Measurements from ENCODE around the gene HSPA8.

The HSPA8 gene

DNA sequence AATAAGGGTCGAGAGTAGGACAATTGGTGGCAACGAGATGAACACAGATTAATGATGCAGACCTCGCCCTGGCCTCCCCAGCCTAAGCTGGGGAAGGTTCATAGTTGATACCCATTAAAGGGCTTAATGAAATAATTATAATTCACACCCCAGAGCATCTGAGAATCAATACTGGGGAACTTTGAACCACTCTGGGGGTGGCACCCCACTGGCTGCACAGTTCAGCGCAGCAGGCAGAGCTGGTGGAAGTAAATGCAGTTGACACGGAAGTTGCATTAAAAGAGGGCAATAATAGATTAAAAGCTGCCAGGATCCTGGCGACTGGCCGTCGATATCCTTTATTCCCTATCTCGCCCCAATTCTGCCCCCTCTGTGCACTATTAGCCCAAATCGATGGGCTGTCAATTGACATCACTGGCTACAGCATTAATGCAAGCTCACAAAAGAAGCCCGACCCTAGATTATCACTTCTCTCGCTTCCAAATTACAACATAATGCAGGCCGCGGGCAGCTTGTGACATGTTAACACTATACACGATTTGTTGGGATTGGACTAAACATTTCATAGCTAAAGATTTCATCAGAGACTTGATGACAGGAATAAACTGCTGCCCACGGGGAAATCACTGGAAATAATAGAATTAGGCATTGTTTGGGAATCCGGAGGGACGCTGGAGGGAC is 14.5 kb downstream of the HSPA8 start:
- DNase-seq (ENCODE audit: low read depth), result no peak

DNA sequence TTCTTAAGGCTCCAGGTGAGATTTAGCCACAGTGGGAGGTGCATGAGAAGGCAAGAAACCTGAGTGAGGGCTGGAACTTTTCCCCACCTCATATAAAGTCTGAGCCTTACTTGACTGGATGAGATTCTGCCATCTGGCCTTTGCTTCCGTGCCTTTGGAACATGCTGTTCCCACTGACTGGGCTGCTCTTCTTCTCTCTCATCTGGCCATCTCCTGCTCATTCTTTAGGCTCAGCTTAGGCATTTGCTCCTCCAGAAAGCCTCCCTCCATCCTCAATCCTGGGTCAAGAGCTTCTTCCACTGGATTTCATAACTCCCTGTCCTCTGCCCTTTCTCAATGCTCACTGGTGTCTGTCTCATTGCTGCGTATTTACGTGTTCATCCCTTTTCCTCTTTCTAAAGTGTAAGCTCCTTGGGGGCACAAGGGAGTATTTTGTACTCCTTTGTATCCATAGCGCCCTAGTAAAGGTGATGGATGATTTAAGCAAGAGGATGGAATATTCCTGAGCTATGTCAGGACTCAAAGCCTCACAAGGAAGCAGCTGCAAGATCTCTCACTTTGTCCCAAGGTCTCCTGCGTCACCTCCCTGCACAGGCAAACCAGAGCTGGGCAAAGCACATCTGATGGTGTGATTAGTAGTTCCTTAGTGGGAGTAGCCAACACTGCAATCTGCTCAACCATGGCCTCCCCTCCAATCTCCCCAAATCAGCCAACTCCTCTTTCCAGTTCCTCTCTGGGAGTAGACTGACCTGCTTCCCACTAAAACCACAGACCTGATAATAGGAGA is 15.3 kb downstream of the HSPA8 start:
- DNase-seq (ENCODE audit: low read depth), result no peak

DNA sequence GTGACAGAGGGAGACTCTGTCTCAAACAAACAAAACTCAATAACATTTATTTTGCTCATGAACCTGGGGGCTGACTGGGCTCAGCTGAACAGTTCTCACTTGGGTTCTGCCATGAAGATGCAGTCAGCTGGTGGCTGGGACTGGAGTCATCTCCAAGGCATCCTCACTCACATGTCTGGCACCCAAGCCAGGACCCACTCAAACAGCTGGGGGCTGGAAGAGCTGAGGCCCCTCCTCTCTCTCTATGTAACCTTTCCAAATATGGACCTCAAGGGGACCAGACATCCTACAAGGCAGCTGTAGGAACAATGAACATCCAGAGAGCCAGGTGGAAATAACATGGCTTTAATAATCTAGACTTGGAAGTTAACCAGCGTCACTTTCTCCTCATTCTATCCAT is 16.8 kb downstream of the HSPA8 start:
- DNase-seq (ENCODE audit: low read depth), result no peak

DNA sequence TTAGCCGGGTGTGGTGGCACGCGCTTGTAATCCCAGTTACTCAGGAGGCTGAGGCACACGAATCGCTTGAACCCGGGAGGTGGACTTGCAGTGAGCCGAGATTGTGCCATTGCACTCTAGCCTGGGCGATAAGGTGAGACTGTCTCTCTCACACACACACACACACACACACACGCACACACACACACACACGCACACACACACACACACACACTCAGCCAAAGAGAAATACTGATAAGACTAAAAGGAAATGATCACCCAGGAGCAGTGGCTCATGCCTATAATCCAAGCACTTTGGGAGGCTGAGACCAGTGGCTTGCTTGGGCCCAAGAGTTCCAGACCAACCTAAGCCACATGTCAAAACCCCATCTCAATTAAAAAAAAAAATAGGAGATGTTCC is 20.8 kb downstream of the HSPA8 start:
- no peak for DNase-seq (ENCODE audit: low read depth)

DNA sequence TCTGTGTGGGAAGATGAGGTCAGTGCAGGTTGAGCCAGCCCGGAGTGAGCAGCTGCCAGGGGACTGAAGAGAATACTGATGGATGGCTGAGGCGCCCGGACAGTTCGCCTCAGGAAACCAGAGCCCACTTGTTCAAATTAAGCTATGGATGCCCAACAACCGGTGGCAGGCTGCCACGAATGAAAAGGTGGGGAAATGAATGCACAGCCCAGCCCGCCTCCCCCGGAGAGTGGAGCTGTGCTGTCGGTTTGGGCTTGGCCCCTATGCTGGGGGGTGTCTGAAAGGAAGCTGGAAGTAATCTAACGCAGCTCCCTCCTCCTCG is 21.9 kb downstream of the HSPA8 start:
- DNase-seq (ENCODE audit: low read depth), result no peak

DNA sequence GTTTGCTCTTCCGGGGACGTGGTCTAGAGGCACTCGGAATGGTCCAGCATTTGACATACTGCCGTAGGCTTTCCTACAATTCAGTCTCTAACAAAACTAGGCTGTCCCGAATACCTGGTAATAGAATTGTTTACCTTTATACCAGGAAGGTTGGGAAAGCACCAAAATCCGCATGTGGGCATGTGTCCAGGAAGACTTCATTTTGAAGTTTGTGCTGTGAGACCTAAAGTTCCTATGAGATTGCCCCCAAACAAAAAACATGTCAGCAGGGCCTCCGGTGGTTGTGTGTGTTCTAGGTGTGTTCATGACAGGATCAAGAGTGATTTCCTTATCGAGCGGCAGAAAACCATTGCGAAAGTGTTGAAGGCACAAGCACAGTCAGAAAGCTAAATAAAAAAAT is 26.1 kb downstream of the HSPA8 start:
- DNase-seq (ENCODE audit: low read depth), result no peak

DNA sequence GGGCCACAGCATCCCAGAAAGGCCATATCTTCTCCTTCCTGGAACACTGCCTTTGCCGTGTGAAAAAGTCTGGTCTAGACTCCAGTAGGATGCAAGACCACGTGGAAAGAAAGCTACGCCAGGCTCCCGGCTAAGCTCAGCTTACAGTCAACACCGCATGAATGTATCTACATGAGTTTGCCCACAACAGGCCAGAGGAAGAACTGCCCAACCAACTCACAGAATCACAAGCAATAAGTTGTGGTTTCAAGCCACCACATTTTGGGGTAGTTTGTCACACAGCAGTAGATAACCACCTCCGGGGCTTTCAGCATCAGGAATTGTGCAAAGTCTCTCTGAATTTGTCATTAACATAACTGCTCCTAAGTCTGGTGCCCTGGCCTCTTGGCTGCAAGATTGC is 27.3 kb downstream of the HSPA8 start:
- DNase-seq (ENCODE audit: low read depth), result no peak

DNA sequence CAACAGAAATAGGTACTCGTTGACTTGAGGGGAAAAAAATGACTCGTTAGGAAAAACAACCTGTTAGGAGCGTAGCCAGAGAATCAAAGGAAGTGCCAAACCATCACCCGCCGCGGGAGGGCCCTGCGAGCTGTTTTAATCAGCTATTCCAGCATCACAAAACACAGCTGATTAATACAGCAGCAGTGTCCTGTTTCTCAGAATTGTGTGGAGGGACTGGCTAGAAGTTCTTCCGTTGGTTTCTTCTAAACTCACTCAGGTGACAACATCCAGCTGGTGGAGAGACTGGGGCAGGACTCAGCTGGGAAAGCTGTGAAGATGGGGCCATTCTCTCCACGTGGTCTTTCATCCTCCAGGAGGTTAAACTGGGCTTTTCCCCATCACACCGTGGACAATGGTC is 28.0 kb downstream of the HSPA8 start:
- no peak for DNase-seq (ENCODE audit: low read depth)

DNA sequence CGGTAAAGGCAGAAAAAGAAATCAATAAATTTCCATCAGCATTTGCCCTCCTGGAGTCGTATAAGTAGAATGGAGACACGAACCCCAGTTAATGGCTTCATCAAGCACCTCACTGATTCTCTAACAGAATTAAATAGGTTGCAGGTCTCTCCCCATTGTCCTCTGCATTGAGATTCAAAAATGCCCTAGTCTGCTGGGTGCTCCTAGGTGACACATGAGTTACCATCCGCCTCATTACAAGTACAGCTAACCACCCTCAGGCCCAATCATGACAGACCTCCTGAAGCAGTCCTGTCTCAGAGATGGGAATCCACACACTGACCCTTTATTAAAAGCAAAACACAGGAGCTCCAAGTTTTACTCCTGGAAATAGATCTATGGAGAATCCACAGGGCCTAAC is 31.4 kb downstream of the HSPA8 start:
- DNase-seq (ENCODE audit: low read depth), result no peak

DNA sequence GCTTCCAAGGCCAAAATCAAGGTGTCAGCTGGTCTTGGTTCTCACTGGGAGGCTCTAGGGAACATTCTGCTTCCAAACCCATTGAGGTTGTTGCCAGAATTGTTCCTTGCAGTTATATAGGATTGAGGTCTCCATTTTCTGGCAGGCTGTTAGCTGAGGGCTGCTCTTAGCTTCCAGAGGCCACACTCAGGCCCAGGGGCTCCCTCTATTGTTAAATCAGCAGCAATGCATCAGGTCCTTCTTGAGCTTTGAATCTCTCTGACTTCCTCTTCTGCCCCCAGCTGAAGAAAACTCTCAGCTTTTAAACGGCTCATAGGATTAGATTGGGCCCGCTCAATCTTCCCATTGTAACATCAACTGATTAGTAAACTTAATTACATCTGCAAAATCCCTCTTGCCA is 41.0 kb downstream of the HSPA8 start:
- no peak for DNase-seq (ENCODE audit: low read depth)

DNA sequence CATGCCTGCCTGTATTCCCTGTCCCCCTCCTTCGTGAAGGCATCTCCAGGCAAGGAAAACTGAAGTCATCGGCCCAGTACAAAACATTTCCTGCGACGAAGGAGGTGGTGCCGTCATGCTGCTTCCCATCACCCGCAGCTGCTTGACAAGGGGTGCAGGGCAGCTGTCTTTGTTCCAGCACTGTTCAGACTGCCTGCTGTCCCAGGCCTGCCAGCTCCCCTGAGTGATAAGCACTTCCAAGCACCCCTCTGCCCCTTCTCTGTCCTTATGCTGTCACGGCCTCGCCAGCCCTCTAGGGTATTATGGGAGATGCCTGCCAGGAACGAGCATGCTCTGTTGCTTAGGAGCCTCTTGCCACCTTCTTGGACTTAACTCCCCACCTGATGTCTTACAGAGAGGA is 43.2 kb downstream of the HSPA8 start:
- DNase-seq (ENCODE audit: low read depth), result no peak

DNA sequence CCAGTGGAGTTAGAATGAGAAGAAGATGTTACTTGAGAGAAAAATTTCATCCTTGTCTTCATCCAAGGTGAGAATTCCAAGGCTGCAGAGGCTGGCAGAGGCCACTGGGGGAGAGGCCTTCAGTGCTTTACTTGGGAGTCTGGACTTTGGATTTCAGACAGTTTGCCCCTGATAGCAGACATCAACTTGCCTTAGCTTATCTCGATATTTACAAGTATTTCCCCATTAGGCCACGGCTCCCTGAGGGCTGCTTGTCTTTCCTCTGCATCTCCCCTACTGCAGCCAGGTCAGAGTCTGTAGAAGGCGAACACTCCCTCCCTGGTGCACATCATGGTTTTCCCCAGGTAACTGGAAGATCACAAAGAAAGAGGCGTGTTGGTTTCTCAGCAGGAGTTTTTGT is 50.4 kb downstream of the HSPA8 start:
- no peak for DNase-seq (ENCODE audit: low read depth)
